Measurements from ENCODE around the gene HOOK2.

- no peak for TF ChIP-seq CTCF (IDR thresholded peaks at IDR 0.05)
- no peak for TF ChIP-seq GATA2 (CRISPR knock-in tag; IDR thresholded peaks at IDR 0.05)
- TF ChIP-seq SMC3 (IDR thresholded peaks at IDR 0.05; ENCODE audit: low read depth, low read length): no peak
- TF ChIP-seq POLR2AphosphoS5 (IDR thresholded peaks at IDR 0.05; ENCODE audit: low read depth, low read length): no peak
- TF ChIP-seq YY1 (IDR thresholded peaks at IDR 0.05; ENCODE audit: low read depth): no peak
- TF ChIP-seq TAF1 (IDR thresholded peaks at IDR 0.05; ENCODE audit: borderline replicate concordance, low read depth, low read length): no peak
- TF ChIP-seq NRF1 (IDR thresholded peaks at IDR 0.05; ENCODE audit: low read depth, low read length): no peak
- no peak for TF ChIP-seq FOSL2 (IDR thresholded peaks at IDR 0.05; ENCODE audit: borderline replicate concordance, low read depth)
- no peak for TF ChIP-seq ZBTB33 (IDR thresholded peaks at IDR 0.05; ENCODE audit: borderline replicate concordance, low read depth)
- no peak for TF ChIP-seq FOXM1 (IDR thresholded peaks at IDR 0.05; ENCODE audit: low read depth)
Observed at GRCh38 chr19:12783291-12783848, 8.0 kb upstream of the HOOK2 start.

Data from SK-N-SH (cell line).